Stimulated activated CD8-positive, alpha-beta memory T cell treated with anti-CD3 and anti-CD28 coated beads, Interleukin-4, amount 100 ng/mL, for 24 hours (primary cell): ENCODE results near the gene COX10.
"Not testable (repeated sequence)": the region's sequence is repeated elsewhere in the genome, so short reads cannot be mapped to it uniquely, and the experiment has no call there.

ENCODE experiments used
- DNase-seq: peaks from one replicate; pipeline ENCODE4 v3.0.0-alpha.2; 2020; ENCODE audit warnings: low read depth

COX10 gene

GRCh38 chr17:14123619-14124278, 54.4 kb downstream of the COX10 start:
- DNase-seq = no peak

- DNase-seq = no peak
Observed at GRCh38 chr17:14124854-14125253, 55.5 kb downstream of the COX10 start.

- DNase-seq = no peak
Observed at GRCh38 chr17:14125518-14126137, 56.3 kb downstream of the COX10 start.

- no peak for DNase-seq
Observed at GRCh38 chr17:14133104-14133503, 63.8 kb downstream of the COX10 start.

GRCh38 chr17:14134456-14134855, 65.2 kb downstream of the COX10 start:
- DNase-seq = no peak

GRCh38 chr17:14135906-14136590, 66.7 kb downstream of the COX10 start:
- no peak for DNase-seq

- DNase-seq = no peak
Observed at GRCh38 chr17:14138649-14139048, 69.3 kb downstream of the COX10 start.

- DNase-seq = no peak
Observed at GRCh38 chr17:14143688-14144087, 74.4 kb downstream of the COX10 start.

- no peak for DNase-seq
Observed at GRCh38 chr17:14144508-14144907, 75.2 kb downstream of the COX10 start.

GRCh38 chr17:14149751-14150150, 80.4 kb downstream of the COX10 start:
- DNase-seq = no peak

GRCh38 chr17:14150619-14151018, 81.3 kb downstream of the COX10 start:
- no peak for DNase-seq

- DNase-seq = no peak
Observed at GRCh38 chr17:14152721-14153120, 83.4 kb downstream of the COX10 start.

- no peak for DNase-seq
Observed at GRCh38 chr17:14153374-14153773, 84.1 kb downstream of the COX10 start.

- DNase-seq = no peak
Observed at GRCh38 chr17:14156689-14157088, 87.4 kb downstream of the COX10 start.

GRCh38 chr17:14157822-14158221, 88.5 kb downstream of the COX10 start:
- no peak for DNase-seq

- no peak for DNase-seq
Observed at GRCh38 chr17:14158707-14159106, 89.4 kb downstream of the COX10 start.

- no peak for DNase-seq
Observed at GRCh38 chr17:14161419-14161818, 92.1 kb downstream of the COX10 start.

- DNase-seq = no peak
Observed at GRCh38 chr17:14165616-14166015, 96.3 kb downstream of the COX10 start.

- DNase-seq = not testable (repeated sequence)
Observed at GRCh38 chr17:14167831-14168230, 98.5 kb downstream of the COX10 start.

GRCh38 chr17:14168582-14168981, 99.3 kb downstream of the COX10 start:
- DNase-seq = no peak

- DNase-seq = no peak
Observed at GRCh38 chr17:14169287-14169686, 100.0 kb downstream of the COX10 start.

GRCh38 chr17:14169901-14170300, 100.6 kb downstream of the COX10 start:
- DNase-seq = no peak

GRCh38 chr17:14176989-14177388, 107.7 kb downstream of the COX10 start:
- not testable (repeated sequence) for DNase-seq
